HG03520 (cell line): Measurements from ENCODE around the gene CHMP4B.
"Not testable (repeated sequence)": the region's sequence is repeated elsewhere in the genome, so short reads cannot be mapped to it uniquely, and the experiment has no call there.

Source experiments
- ATAC-seq: cut with Tn5 transposase; IDR thresholded peaks from one replicate; pipeline ENCODE4 v1.9.1; 2021; ENCODE audit warnings: mild to moderate bottlenecking, moderate library complexity; ENCODE audit not compliant: unreplicated experiment

CHMP4B gene

DNA sequence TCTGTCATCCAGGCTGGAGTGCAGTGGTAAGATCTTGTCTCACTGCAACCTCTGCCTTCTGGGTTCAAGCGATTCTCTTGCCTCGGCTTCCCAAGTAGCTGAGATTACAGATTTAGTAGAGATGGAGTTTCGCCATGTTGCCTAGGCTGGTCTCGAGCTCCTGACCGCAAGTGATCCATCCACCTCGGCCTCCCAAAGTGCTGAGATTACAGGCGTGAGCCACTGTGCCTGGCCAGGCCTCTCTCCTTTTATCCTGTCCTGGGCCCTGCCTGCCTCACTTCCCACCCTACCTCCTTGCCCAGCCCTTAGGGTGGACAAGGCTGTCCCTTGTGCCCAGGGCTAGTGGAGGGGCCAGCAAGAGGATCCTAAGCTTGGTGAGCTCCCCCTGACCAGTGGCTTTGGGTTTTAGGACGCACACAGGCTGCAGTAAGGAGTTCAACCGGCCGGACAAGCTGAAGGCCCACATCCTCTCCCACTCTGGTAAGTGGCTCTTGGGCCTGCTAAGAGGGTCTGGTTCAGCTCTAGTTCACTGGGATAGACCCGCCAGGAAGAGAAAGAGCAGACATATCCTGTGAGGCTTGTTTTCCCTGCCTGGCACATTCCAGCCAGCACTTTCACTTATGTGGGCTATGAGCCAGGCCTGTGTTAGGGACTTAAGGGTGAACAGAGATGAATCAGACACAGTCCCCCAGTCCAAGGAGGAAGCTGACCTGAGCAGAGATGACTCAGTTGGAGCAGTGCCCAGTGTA, 21.9 kb upstream of the CHMP4B start:
- ATAC-seq = no peak

DNA sequence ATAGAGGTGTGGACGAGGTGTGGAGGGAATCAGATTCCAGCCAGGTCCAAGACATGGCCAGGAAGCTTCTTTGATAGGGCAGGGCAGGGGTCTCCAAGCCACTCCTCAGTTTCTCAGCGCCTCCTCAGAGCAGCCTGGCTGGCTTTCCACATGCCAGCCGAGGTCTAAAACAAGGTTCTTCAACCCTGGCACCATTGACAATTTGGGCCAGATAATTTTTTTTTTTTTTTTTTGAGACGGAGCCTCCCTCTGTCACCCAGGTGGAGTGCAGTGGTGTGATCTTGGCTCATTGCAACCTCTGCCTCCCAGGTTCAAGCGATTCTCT, 21.3 kb upstream of the CHMP4B start:
- no peak for ATAC-seq

DNA sequence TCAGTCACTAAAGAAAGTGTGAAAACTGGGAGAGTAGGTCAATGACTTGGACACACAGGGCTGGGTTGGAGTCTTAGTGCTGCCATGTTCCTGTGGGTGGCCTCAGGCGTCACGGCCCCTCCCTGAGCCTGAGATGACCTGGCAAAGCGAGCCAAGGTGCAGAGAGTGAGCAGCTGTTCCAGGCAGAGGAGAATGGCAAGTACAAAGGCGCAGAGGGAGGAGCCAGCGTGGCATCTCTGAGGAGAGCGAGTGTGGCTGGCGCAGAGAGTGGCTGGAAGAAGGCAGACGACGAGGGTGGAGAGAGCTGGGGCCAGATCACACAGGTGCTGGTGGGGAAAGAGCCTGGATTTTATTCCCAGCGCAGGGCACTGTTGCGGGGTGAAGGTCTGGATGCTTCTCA, 20.6 kb upstream of the CHMP4B start:
- no peak for ATAC-seq

DNA sequence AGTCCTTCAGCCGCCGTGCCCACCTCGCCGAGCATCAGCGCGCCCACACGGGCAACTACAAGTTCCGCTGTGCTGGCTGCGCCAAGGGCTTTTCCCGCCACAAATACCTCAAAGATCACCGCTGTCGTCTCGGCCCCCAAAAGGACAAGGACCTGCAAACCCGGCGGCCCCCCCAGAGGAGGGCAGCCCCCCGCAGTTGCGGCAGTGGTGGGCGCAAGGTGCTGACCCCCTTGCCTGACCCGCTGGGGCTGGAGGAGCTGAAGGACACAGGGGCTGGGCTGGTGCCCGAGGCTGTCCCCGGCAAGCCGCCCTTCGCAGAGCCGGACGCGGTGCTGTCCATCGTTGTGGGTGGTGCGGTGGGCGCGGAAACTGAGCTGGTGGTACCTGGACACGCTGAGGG, 20.1 kb upstream of the CHMP4B start:
- ATAC-seq = no peak

DNA sequence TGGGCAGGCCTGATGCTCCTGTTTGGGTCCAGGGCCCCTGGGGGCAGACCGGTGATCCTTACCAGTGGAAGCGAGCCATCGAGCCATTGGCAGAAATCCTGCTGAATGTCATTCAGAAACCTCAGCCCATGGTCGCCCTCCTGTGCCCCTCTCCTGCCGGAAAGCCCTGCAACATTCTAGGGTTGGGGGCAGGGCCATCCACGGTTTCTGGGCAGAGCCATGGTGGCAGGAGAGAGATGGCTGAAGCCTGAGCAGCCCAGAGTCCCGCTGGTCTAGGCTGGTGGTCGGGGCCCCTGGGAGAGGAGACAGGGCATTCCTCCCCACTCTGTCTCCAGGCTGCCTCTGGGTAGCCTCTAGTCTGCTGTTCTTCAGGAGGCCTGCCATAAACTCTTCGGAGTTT, 19.6 kb upstream of the CHMP4B start:
- no peak for ATAC-seq

DNA sequence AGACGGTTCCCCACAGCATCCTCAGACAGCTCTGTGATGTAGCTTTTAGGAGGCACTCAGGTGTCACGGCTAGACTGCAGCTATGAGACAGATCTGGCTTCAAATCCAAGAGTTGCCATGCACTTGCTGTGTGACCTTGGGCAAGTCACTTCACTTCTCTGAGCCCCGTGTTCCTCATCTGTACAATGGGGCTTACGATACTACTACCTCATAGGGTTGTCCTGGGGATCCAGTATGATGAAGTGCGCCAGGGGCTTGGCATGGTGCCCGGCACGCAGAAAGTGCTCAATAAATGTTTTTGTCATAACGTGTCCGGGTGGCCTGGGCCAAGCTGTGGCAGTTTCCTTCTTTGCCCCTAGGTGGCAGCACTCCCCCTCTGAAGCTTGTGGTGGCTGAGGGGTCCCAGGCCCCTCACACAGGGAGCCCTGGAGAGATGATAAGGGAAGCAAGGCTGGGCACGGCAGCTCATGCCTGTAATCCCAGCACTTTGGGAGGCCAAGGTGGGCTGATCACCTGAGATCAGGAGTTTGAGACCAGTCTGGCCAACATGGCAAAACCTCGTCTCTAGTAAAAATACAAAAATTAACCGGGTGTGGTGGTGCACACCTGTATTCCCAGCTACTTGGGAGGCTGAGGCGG, 19.1 kb upstream of the CHMP4B start:
- no peak for ATAC-seq

DNA sequence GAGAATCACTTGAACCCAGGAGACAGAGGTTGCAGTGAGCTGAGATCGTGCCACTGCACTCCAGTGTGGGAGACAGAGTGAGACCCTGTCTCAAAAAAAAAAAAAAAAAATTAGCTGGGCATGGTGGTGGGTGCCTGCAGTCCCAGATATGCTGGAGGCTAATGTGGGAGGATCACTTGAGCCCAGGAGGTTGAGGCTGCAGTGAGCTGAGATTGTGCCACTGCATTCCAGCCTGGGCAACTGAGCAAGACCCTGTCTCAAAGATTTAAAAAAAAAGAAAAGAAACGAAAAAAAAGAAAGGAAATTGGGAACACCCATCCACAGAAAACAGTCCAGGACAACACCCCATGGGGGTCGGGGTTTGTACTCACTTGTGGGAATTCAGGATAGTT, 18.6 kb upstream of the CHMP4B start:
- not testable (repeated sequence) for ATAC-seq

DNA sequence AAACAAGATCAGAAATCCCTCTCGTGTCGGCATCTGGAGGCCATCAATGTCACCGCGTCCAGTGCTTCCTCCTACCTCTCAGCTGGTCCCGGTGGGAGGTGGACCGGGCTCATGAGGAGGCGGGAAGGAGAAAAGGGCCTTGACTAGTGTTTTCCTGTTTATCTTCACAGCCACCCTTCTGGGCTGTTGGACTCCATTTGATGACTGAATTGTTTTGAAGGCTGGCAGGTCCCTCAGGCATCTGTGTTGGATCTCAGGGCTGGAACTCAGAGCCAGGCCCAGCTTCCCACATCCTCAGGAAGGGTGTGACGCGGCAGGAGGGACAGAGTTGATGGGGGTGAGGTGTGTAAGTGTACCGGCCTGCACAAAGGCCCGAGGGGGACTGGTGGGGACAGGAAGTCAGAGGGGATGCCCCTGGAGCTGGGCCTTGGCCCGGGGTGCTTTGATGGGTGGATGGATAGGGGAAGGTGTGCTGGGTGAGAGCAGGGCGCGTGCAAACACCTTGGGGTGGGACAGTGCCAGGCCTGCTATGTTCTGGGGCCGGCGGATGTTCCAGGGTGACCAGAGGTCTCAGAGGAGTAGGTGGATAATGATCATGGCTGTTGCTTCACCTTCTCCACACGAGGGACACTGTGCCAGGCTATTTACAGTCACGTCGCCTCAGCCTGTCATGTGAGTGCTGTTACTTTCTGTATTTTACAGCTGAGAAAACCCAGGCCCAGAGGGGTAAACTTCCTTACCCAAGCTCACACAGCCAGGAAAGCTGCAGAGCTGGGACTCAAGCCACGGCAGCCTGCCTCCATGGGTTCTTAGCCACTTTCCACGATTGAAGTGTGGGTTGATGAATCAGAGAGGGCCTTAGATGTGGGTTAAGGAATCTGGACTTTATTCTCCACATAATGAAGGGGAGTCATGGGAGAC, 17.9 kb upstream of the CHMP4B start:
- no peak for ATAC-seq

DNA sequence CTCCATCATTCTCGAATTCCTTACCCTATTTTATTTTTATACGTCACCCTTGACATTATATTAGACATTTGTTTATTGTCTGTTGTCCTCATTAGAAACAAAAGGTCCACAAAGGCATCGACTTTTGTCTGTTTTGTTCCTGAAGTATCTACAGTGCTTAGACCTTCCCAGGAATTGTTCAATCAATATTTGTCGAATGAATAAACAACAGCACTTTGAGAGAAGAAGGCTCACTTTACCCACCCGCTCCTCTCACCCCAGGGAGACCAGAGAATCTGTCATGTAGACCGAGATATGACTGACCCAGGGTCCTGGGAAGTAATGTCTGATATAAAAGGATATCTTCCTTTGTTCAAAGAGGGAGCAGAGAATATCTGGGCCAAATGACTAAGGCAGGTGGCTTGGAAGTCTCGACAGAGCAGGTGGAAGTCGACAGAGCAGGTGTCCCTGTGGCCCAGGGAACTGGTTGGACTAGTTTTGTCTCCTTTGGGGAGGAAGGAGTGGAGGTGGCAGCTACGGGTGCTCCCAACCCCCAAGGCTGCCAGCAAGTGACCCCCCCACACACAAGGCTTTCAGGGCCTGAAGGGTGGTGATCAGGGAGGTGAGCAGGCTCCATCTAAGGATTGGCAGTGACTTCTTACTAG, 14.8 kb upstream of the CHMP4B start:
- no peak for ATAC-seq

DNA sequence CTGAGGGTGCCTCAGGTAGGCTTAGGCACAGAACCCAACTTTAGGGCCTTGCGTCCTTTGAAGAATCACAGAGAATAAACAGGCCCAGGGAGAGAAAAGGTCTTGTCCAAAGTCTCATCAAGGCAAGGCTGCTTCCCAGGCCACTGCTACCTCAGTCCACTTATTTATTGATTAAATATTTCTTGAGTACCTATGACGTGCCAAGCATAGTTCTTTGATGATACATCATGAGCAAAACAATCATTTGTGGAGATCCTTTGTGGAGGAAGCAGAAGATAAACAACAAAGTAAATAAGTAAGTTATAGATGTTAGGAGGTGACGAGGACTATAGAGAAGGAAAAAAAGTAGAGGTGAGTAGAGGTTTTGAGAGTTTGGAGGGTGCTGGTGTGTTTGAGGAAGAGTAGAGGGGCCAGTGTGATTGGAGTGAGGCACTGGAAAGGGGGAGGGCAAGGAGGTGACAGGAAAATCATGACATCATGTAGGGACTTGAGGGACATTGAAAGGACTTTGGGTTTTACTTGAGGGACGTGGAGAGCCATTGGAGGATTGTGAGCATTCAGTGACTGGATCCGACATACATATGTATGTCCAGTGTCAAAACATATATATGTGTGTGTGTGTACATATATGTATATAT, 14.1 kb upstream of the CHMP4B start:
- ATAC-seq = no peak

DNA sequence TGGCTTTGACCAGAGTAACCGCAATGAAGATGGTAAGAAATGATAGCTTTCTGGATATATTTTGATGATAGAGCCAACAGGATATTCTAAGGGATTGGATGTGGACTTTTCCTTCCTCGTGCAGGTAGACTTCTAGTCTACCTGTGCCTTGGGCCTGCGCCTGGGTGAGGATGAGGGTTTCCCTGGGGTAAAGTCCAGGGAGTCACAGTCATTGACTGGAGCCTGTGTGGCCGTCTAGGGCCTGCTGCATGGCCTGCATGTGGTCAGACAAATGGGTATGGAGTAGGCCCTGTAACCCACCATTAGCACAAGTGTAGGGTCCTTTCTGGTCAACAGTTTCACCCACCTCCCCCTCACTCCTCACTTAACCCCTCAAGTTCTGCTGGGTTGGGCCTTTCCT, 12.7 kb upstream of the CHMP4B start:
- ATAC-seq = no peak

DNA sequence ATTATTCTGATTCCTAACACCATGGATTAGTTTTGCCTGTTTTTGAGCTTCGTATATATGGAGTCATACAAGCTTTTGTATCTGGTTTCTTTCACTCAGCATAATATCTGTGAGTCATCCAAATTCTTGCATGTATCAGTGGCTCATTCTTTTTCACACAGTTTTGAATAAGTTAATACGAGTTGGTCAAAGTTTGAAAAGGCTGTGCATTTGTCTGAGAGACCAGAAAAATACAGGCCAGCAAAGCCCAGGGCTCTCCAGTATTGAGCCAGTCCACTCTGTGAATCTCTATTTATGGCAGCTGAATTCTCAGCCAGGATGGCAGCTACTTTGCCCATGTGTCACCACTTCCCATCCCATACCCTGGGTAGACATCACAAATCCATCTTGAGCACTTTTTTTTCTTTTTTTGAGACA, 7.2 kb upstream of the CHMP4B start:
- no peak for ATAC-seq

DNA sequence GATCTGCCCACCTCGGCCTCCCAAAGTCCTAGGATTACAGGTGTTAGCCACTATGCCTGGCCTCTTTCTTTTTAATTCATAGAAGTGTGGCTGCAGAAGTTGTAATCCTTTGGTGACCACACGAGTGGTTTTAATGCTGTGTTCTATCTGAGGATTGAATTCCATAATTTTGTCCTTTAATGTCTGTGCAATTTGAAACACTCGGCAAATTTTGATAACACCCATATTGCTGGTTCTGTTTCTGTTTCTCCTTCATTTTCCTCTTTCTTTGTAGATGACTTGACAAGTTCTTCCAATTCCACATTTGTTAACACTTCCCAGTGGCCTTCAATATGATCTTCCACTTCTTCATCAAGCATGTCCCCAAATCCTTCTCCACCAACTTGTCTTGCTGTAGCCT, 2.8 kb upstream of the CHMP4B start:
- no peak for ATAC-seq

DNA sequence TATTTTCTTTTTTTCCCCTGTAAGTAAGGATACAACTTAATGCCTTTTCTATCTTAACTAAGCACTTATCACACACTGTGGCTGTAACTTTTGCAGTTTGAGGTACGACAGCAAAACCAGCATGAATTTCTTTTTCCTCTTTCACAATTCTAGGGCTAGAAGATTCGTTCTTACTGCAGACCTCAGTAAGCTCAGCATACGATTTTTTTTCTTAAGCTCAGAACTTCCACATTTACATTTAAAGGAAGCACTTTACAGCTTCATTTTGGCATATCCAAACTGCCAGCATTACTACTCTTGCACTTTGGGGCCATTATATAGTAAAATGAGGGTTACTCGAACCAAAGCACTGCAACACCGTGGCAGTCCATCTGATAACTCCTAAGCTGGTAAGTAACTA, 889 bp upstream of the CHMP4B start:
- no peak for ATAC-seq

DNA sequence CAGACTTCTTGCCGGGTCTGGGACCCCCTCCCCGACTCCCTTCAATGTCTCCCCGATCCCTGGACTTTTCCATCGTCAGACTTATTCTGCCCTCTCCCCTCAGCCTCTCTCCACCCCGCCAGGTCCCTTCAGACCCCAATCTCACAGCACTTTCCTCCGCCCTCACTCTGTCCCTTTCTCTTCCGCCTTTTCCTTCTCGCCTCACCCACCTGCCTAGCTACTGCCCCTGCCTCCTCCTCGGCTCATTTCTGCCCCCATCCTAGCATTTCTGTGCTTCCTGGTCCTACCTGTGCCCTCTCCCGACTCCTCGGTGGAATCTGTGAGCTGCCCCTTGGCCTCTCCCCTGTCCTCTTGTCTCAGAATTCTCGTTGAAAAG, 616 bp downstream of the CHMP4B start:
- no peak for ATAC-seq

DNA sequence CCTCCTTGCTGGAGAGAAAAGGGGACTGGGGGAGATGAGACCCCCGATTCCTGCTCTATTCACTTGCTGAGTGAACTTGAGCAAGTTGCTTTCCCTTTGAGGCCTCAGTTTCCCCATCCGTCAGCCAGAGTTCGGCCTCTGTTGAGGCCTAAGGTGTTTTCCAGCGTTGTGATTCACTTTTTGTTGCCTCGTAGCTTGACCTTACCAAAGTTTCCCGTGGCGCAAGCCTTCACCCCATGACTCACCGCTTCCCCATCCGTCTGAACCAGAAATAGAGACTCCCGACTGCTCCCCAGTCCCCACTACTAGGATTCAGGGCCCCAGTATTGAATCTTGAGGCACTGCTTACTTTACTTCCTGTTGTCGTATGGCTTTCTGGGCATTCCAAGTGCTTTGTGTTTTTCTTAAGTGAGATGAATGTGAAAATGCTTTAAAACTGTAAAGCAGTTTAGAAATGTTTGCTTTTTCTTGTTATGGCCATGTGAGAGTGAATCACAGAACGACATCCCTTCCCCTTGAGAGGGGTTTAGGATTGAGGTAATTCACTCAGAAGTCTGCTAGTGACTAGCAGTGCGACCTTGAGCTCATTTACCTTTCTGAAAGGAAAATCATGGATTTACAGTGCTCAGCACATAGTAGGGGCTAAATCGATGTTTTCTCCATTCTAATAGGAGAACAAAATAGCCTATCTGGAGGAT, 1.2 kb downstream of the CHMP4B start:
- no peak for ATAC-seq

DNA sequence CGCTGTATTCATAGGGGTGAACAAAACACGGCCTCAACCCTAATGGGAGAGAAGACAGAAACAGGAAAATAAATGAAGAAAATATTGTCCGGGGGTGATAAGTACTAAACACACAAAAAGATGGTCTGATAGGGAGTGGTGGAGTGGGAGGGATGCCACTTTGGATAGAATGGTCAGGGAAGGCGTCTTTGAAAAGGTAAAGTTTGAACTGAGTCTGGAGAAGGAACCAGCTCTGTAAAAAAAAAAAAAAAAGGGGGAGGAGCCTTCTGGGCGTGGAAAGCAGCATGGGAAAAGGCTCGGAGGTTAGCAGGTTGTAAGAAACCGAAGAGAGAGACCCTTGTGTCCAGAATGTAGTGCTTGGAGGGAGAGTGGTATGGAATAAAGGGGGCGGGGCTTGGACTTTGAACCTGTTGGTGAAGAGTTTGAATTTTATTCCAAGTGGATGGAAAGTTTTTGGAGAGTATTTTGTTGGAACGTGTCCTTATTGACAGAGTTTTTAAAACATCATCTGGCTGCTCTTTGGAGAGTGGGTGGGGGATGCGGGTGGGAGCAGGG, 1.8 kb downstream of the CHMP4B start:
- ATAC-seq = no peak

DNA sequence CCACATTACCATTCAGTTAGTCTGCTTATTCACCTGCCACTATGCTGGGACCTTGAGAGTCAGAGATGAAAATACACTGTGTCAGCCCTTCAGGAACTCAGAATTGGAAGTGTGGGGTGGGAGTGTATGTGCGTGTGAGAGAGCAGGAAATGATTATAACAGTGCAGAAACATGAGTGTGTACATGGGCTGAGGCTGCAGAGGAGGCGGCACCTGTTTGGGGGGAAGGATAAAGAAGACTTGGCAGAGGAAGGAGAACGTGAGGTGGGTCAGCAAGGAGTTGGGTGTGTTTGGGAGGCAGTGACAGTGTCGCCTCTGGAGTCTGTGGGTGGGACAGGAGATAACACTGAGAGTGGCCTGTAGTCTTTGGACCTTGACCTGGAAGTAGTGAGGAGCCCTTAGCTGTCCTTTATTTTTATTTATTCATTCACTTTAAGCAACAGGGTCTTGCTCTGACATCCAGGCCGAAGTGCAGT, 3.1 kb downstream of the CHMP4B start:
- ATAC-seq = no peak

DNA sequence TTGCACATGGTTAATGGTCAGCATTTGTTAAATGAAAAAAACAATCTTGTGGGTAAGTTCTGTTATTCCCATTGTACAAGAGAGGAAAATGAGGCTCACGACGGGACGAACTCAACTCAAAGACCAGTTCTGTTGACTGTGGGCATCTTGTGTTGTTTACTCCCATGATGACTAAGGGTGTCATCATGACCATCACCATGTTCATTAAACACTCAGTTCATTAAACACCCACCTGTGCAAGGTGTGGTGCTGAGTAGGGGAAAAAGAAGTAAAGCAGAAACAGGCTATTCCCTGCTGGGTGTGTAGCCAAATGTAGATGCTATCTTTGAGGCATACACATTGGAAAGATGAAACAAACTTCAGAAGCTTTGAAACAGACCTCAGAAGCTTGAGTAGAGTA, 4.5 kb downstream of the CHMP4B start:
- no peak for ATAC-seq

DNA sequence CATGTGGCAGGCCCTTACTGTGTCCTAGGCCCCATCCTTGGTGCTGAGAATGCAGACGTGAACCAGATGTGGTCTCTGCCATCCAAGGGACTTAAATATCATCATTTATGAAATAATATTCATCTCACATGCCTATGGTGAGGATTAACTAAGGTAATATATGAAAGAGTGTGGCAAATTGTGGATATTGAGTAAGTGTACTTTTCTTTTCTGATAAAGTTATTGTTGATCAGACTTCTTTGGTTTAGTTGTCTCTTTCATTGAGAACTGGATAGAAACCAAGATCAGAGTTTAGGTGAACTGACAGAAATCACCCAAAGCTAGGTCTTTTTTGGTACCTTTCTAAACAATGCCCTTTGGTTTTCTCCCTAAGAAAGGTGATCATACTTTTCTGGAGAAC, 5.0 kb downstream of the CHMP4B start:
- ATAC-seq = no peak
